Body of pancreas (tissue), 4 donors: ENCODE results near the gene KIAA0232. TPM values are rescaled to one million over a fixed set of nuclear protein-coding genes. Genes with fewer than 3 reads are reported as not detected.

Experiments used
- ATAC-seq: fragments of 150-250 bp; one replicate; pipeline ENCODE4 v1.9.1; 2016
- DNase-seq, 4 donors: peaks; one replicate each; pipeline ENCODE4 v3.0.0-alpha.2; 2019
- H3K27ac ChIP-seq, 4 donors: fragments of 200-600 bp; sonication (generic); 1 replicate in 3 of 4; 2 replicates in 1 of 4; pipeline versions ENCODE4 v1.5.1 to v1.6.1; 2016 to 2019; ENCODE audit warnings: mild to moderate bottlenecking in 1 of 4, mixed read lengths in 1 of 4, moderate library complexity in 1 of 4
- H3K27me3 ChIP-seq, 2 donors: fragments of 200-600 bp; sonication (generic); one replicate each; pipeline ENCODE4 v1.6.0; 2016; ENCODE audit warnings: mild to moderate bottlenecking in 1 of 2
- H3K36me3 ChIP-seq, 2 donors: fragments of 200-600 bp; sonication (generic); replicated peaks in 1 of 2; 2 replicates each; pipeline ENCODE4 v1.5.1; 2016; ENCODE audit warnings: low read depth in 2 of 2; ENCODE audit not compliant: insufficient read depth in 1 of 2
- H3K4me1 ChIP-seq: fragments of 200-600 bp; sonication (generic); one replicate; pipeline ENCODE4 v1.6.0; 2016
- H3K4me3 ChIP-seq, 2 donors: fragments of 200-600 bp; sonication (generic); 1 replicate in 1 of 2; 2 replicates in 1 of 2; pipeline ENCODE4 v1.5.1; 2016 to 2019
- H3K9me3 ChIP-seq, 3 donors: fragments of 200-600 bp; sonication (generic); 1 replicate in 2 of 3; 2 replicates in 1 of 3; pipeline ENCODE4 v1.5.1; 2016
- POLR2A ChIP-seq, 3 donors: fragments of 450-650 bp; IDR thresholded peaks; one replicate each; pipeline ENCODE4 v1.6.1; 2016; ENCODE audit warnings: antibody characterized with exemption in 3 of 3, mild to moderate bottlenecking in 2 of 3
- WGBS, 2 donors: methylation state at CpG; one replicate each; pipeline ENCODE4 v1.1.5; 2017; 5-methylcytosine and 5-hydroxymethylcytosine counted together
- intact Hi-C: fragments of 100-400 bp; cut with DNase I; formaldehyde crosslinking; loops from one replicate; pipeline ENCODE4 v1.15.1; 2023
- total RNA-seq, 2 donors: library from RNA; depleted of rRNA; stranded (reverse); fragments of >200 nt; gene quantifications; one replicate each; pipeline ENCODE4 v1.1.0, GENCODE V29; 2016
- TF ChIP-seq, protein P1 (sequence below), 7 experiments: fragments of 450-650 bp in 4 of 7; fragments of 200-600 bp in 3 of 7; sonication (generic) in 3 of 7; IDR thresholded peaks; one replicate each; pipeline ENCODE4 v1.5.1; 2016 to 2019; ENCODE audit warnings: antibody characterized with exemption in 7 of 7

Gene KIAA0232
- total RNA-seq, 2 donors from 2014 or later = 9.6 to 15.0 TPM

DNA sequence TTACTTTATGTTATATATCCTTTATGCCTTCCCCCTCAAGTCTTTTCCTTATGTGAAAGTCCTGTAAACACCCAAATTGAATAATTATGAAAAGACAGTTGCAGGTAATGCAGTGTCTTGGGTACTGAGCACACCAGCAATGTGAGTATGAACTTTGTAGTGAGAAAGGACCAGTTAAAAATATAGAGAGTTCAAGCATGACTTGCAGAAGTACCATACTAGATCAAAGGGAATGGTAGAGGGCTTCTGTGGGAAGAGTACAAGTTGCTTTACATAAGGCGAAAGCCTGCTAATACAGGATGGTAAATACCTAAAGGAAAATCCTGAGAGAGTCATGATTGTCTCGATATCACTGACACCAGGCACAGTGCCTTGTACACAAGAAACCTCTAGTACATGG lies 25.7 kb downstream of the KIAA0232 start:
- no peaks in the 10 kb centered on the region for H3K36me3 ChIP-seq
- ATAC-seq (no peak), DNase-seq (no peak)
- no peak for TF ChIP-seq POLR2A (IDR thresholded peaks at IDR 0.05)
- TF ChIP-seq, protein P1, sequence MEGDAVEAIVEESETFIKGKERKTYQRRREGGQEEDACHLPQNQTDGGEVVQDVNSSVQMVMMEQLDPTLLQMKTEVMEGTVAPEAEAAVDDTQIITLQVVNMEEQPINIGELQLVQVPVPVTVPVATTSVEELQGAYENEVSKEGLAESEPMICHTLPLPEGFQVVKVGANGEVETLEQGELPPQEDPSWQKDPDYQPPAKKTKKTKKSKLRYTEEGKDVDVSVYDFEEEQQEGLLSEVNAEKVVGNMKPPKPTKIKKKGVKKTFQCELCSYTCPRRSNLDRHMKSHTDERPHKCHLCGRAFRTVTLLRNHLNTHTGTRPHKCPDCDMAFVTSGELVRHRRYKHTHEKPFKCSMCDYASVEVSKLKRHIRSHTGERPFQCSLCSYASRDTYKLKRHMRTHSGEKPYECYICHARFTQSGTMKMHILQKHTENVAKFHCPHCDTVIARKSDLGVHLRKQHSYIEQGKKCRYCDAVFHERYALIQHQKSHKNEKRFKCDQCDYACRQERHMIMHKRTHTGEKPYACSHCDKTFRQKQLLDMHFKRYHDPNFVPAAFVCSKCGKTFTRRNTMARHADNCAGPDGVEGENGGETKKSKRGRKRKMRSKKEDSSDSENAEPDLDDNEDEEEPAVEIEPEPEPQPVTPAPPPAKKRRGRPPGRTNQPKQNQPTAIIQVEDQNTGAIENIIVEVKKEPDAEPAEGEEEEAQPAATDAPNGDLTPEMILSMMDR (IDR thresholded peaks at IDR 0.05) = no peak
- H3K27ac ChIP-seq = peak overlapping the region in 1 of 4 donors; percentile 65
- intact Hi-C loops = no loop called here
- WGBS, 2 donors = 89 to 93% methylated on average over 2 of the region's 2 CpGs
- no peaks in the 10 kb centered on the region for H3K27me3 ChIP-seq
- H3K9me3 ChIP-seq = no peaks in the 10 kb centered on the region
- peaks cover 21% of the 10 kb centered on the region for H3K4me1 ChIP-seq
- no peak overlapping the region for H3K4me3 ChIP-seq

DNA sequence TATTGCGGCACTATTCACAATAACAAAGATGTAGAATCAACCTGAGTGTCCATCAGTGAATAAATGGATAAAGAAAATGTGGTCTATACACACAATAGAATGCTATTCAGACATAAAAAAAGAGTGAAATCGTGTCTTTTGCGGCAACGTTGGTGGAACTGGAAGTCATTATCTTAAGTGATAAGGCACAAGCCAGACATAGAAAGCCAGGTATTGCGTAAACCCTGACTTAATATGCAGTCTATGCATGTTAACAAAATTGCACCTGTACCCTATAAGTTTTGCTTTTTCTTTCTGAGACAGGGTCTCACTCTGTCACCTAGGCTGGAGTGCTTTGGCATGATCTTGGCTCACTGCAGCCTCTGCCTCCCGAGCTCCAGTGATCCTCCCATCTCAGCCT lies 28.6 kb downstream of the KIAA0232 start:
- TF ChIP-seq, protein P1 (IDR thresholded peaks at IDR 0.05) = no peak
- TF ChIP-seq POLR2A (IDR thresholded peaks at IDR 0.05) = no peak
- H3K4me1 ChIP-seq = peaks cover 36% of the 10 kb centered on the region
- no peaks in the 10 kb centered on the region for H3K9me3 ChIP-seq
- ATAC-seq (peak; percentile 50), DNase-seq (peak in 1 of 4 donors; percentile 10)
- 46 to 56% methylated on average over 6 of the region's 6 CpGs for WGBS, 2 donors
- no peaks in the 10 kb centered on the region for H3K27me3 ChIP-seq
- no peak overlapping the region for H3K27ac ChIP-seq
- no peak overlapping the region for H3K4me3 ChIP-seq
- intact Hi-C loops = no loop called here
- no peaks in the 10 kb centered on the region for H3K36me3 ChIP-seq

DNA sequence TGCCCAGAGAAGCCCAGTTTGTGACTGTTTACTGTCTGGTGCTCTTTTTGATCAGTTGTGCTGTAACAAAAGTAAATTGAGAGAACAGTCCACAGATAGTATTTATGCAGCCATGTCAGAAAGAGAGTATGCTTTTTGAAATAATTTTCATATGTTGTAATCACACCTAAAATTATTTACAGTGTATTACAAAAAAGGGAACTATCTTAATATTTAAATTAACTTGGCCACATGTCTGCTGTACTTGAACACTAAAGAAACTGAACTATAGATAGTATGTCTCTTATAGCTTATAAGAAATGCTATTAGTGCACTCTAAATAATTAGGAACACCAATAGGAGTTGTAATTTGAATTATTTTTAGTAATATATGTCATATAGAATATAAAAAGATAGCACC lies 30.2 kb downstream of the KIAA0232 start:
- TF ChIP-seq, protein P1 (IDR thresholded peaks at IDR 0.05) = no peak
- no peak for TF ChIP-seq POLR2A (IDR thresholded peaks at IDR 0.05)

DNA sequence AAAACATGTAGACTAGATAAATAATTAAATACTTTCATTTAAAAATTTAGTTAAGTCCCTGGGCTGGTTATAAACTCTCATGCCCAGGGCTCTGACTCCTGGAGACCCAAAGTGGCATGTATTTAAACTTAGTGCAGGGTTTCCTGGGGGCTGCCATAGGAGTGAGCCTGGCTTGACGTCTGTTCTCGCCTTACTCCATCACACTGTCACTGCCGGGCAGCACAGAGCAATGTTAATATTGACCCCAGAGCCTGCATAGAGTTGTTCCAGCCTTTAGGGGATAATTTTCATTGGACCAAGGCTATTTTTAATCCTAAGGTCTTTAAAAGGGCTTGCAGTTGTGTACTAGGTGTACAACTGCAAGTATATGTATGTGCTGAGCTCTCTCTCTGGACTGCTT lies 31.2 kb downstream of the KIAA0232 start:
- intact Hi-C loops = no loop called here
- no peak overlapping the region for H3K27ac ChIP-seq
- H3K27me3 ChIP-seq = no peaks in the 10 kb centered on the region
- no peak for ATAC-seq
- H3K9me3 ChIP-seq = no peaks in the 10 kb centered on the region
- no peak overlapping the region for H3K4me3 ChIP-seq
- TF ChIP-seq, protein P1 (IDR thresholded peaks at IDR 0.05) = no peak
- no peak for TF ChIP-seq POLR2A (IDR thresholded peaks at IDR 0.05)
- DNase-seq = no peak
- H3K36me3 ChIP-seq = no peaks in the 10 kb centered on the region
- H3K4me1 ChIP-seq = peaks cover 36% of the 10 kb centered on the region
- 82 to 90% methylated on average over 3 of the region's 3 CpGs for WGBS, 2 donors

More for the DNA sequence above, 30.2 kb downstream of the KIAA0232 start:
- intact Hi-C loops = no loop called here
- Histone ChIP-seq H3K9me3 (no peaks in the 10 kb centered on the region), H3K4me3 (no peak overlapping the region), H3K27me3 (no peaks in the 10 kb centered on the region), H3K27ac (no peak overlapping the region), H3K36me3 (no peaks in the 10 kb centered on the region), H3K4me1 (peaks cover 36% of the 10 kb centered on the region)
- DNase-seq (no peak), ATAC-seq (no peak)

DNA sequence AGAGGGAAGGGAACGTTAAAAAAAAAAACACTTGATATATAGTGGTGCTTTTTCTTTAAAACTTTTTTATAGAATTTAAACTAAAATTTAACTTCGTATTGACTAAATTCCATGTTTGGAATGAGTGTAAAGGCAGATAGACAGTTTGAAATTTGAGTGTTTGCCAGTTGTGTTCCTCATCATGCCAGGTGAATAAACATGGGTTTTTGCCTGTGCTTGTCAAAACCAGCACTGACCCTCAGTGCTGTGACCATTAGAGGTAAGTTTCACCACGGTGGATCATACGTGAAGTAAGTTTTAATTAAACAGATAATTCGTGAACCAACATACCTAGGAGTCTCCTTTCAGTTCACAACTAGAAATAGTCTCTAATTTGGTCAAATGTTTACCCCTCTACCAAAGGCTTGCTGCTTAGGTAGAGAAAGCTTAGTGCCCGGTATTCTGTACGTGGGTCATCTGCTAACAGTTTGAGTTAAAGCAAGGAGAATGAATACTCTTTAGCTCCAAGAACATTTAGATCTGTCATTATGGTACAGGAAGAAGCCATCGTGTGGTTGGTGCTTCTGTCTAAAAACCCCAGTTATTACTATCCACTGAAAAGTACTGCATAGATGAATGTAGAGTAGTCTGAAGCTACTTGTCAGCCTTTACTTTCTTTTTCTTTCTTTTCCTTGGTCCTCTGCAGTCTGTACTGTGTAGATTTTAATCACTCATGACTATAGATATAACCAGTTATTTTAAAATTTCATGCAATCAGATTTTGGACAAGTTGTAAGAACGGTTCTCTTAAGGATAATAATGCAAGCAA lies 32.7 kb downstream of the KIAA0232 start:
- peaks cover 0 to 5% (median 0%) of the 10 kb centered on the region in 3 donors for H3K9me3 ChIP-seq
- intact Hi-C loops = no loop called here
- DNase-seq (peak in 2 of 4 donors; percentile 25 to 34), ATAC-seq (peak; percentile 56)
- WGBS, 2 donors = 19 to 22% methylated on average over 9 of the region's 9 CpGs
- H3K27me3 ChIP-seq = no peaks in the 10 kb centered on the region
- peak overlapping the region in 3 of 4 donors; percentile 33 to 52 (median 39) for H3K27ac ChIP-seq
- TF ChIP-seq, protein P1 (IDR thresholded peaks at IDR 0.05) = no peak
- TF ChIP-seq POLR2A (IDR thresholded peaks at IDR 0.05) = no peak
- H3K36me3 ChIP-seq = no peaks in the 10 kb centered on the region
- peaks cover 36% of the 10 kb centered on the region for H3K4me1 ChIP-seq
- no peak overlapping the region for H3K4me3 ChIP-seq
